Type B pancreatic cell (in vitro differentiated cells): Measurements from ENCODE around the gene FHOD3. TPM values are rescaled to one million over a fixed set of nuclear protein-coding genes. Genes with fewer than 3 reads are reported as not detected.

Experiments used
- DNase-seq: peaks from one replicate; pipeline ENCODE4 v3.0.0; 2021; ENCODE audit warnings: mixed read lengths; ENCODE audit not compliant: unreplicated experiment; ENCODE audit errors: extremely low spot score
- H3K27ac Mint-ChIP-seq: 2 replicates; pipeline ENCODE4 v1.8.0; 2021; ENCODE audit warnings: mild to moderate bottlenecking, mixed read lengths
- H3K27me3 Mint-ChIP-seq: 2 replicates; pipeline ENCODE4 v1.8.0; 2021; ENCODE audit warnings: mixed read lengths
- H3K36me3 Mint-ChIP-seq: 2 replicates; pipeline ENCODE4 v1.8.0; 2021; ENCODE audit warnings: mixed read lengths
- H3K4me1 Mint-ChIP-seq: one replicate; pipeline ENCODE4 v1.8.0; 2021; ENCODE audit warnings: mixed read lengths; ENCODE audit not compliant: unreplicated experiment
- H3K4me3 Mint-ChIP-seq: 2 replicates; pipeline ENCODE4 v1.8.0; 2021; ENCODE audit warnings: mild to moderate bottlenecking, mixed read lengths
- H3K9me3 Mint-ChIP-seq: 2 replicates; pipeline ENCODE4 v1.8.0; 2021; ENCODE audit warnings: mixed read lengths
- total RNA-seq: library from RNA; stranded (reverse); gene quantifications from 2 replicates; pipeline ENCODE4 v1.2.1, GENCODE V29; 2021; ENCODE audit warnings: low replicate concordance
- TF ChIP-seq, protein P1 (sequence below): fragments of 200-600 bp; sonication (generic); conservative IDR thresholded peaks from 2 replicates; pipeline ENCODE4 v1.5.0; 2021; ENCODE audit warnings: antibody characterized with exemption, mild to moderate bottlenecking

The FHOD3 gene
- total RNA-seq, 1 donor from 2014 or later, result 5.3 TPM

DNA sequence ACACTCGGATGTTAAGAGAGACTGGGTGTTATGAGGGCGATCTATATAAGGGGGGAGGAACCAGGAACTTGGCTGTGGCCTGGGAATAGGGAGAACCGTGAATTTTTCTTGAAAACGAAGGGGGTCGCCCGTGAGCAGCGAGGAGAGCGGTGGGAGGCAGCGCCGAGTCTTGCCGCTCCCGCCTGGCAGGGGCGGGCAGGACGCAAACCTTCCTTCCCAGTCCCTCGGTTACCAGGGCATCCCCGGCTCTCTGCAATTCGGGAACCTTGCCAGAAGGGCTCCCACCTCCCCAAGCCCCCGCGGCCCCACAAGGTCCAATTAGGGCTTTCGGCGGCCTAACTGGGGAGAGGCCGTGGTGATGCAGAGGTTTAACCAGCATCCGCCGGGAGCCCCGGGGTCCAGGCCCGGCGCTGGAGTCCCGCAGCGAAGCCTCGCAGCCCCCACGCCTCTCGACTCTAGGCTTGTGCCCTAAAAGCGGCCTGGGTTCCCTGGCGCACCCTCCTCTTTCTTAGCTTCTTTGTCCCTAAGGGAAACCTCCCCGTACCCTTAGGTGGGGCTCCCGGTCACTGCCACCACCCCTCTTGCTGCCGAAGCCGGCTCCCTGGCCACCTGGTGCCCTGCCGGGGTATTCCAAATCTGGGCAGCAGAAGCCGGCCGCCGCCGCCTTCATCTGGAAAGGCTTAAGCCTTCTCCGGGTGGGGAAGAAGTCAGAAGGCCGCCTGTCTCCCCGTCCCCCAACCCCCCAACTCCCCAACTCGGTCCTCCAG lies 680 bp upstream of the FHOD3 start:
- no peak overlapping the region for H3K27ac Mint-ChIP-seq
- DNase-seq, result peak; percentile 83
- no peaks in the 10 kb centered on the region for H3K9me3 Mint-ChIP-seq
- no peaks in the 10 kb centered on the region for H3K4me1 Mint-ChIP-seq
- peaks cover 26% of the 10 kb centered on the region for H3K27me3 Mint-ChIP-seq
- no peaks in the 10 kb centered on the region for H3K36me3 Mint-ChIP-seq
- TF ChIP-seq, protein P1, sequence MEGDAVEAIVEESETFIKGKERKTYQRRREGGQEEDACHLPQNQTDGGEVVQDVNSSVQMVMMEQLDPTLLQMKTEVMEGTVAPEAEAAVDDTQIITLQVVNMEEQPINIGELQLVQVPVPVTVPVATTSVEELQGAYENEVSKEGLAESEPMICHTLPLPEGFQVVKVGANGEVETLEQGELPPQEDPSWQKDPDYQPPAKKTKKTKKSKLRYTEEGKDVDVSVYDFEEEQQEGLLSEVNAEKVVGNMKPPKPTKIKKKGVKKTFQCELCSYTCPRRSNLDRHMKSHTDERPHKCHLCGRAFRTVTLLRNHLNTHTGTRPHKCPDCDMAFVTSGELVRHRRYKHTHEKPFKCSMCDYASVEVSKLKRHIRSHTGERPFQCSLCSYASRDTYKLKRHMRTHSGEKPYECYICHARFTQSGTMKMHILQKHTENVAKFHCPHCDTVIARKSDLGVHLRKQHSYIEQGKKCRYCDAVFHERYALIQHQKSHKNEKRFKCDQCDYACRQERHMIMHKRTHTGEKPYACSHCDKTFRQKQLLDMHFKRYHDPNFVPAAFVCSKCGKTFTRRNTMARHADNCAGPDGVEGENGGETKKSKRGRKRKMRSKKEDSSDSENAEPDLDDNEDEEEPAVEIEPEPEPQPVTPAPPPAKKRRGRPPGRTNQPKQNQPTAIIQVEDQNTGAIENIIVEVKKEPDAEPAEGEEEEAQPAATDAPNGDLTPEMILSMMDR, result peak; percentile 62
- H3K4me3 Mint-ChIP-seq, result no peak overlapping the region

DNA sequence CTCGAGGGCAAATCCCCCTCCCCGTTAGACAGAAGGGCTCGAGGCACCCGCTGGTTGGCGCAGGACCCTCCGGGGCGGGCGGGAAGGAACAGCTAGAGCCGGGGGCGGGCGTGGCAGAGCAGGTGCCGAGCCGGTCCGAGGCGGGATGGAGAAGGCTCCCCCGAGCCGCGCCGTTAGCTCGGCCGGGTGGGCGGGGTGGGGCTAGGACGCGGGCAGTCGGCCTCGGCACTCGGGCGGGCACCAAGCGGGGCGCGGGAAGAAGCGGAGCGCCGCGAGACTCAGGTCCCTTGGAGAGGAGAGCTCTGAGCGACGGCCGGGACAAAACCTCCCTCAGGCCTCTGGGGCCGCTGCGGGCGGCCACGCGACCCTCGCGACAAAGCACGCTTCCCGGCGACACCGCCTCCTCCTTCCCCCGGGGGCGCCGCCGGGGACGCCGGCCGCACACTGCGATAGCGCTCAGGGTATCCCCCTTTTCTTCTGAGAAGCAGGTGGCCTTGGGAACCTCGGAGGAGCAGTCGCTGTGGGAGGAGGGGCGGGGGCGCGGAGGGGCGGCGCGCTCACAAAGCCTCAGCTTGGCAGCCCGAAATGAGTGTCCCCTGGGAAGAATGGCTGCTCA lies 721 bp downstream of the FHOD3 start:
- H3K4me3 Mint-ChIP-seq, result no peak overlapping the region
- H3K36me3 Mint-ChIP-seq, result no peaks in the 10 kb centered on the region
- TF ChIP-seq, protein P1, result no peak
- DNase-seq, result no peak
- no peaks in the 10 kb centered on the region for H3K4me1 Mint-ChIP-seq
- no peak overlapping the region for H3K27ac Mint-ChIP-seq
- peaks cover 31% of the 10 kb centered on the region for H3K27me3 Mint-ChIP-seq
- H3K9me3 Mint-ChIP-seq, result no peaks in the 10 kb centered on the region

DNA sequence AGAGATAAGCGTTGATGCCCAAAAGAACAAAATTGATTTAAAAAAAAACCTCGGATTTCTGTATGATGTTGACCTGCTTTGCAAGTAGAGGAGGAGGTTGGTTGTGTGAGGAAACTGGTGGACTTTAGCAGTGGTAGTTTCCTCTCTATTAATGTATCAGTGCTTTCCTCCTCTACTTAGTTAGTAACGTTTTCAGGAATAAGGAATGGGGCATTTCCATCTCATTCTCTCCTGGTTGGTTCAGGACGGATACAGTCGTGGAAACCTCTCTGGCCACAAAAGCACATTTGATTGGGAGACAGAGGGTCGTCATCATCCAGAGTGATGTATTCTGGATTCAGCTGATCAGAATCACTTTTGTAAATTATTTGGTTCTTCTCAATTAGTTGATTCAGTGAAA lies 1.5 kb downstream of the FHOD3 start:
- no peak overlapping the region for H3K27ac Mint-ChIP-seq
- H3K4me3 Mint-ChIP-seq, result peak overlapping the region; percentile 67
- no peaks in the 10 kb centered on the region for H3K36me3 Mint-ChIP-seq
- no peaks in the 10 kb centered on the region for H3K4me1 Mint-ChIP-seq
- peaks cover 37% of the 10 kb centered on the region for H3K27me3 Mint-ChIP-seq
- TF ChIP-seq, protein P1, result no peak
- H3K9me3 Mint-ChIP-seq, result no peaks in the 10 kb centered on the region
- no peak for DNase-seq

DNA sequence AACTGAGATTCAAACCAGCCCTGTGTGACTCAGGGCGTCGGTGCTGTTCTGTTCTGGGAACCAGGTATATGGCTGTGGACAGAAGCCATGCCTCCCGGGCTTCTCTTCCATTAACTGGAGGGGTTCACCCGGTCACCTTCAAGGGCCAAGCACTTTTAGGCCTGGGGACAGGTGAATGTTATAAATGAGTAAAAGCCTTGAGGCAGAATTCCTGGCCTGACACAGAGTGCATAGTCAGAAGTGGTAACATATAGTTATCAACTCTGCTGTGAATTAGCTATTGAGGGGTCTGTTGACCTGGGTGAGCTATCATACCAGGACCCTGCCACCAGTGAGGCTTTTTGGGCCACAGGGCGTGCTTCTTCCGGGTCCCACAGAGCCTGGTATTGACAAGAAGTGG lies 2.7 kb downstream of the FHOD3 start:
- TF ChIP-seq, protein P1, result no peak
- H3K4me3 Mint-ChIP-seq, result no peak overlapping the region
- no peak for DNase-seq
- no peaks in the 10 kb centered on the region for H3K36me3 Mint-ChIP-seq
- H3K27me3 Mint-ChIP-seq, result peaks cover 40% of the 10 kb centered on the region
- no peaks in the 10 kb centered on the region for H3K9me3 Mint-ChIP-seq
- H3K4me1 Mint-ChIP-seq, result no peaks in the 10 kb centered on the region
- no peak overlapping the region for H3K27ac Mint-ChIP-seq

DNA sequence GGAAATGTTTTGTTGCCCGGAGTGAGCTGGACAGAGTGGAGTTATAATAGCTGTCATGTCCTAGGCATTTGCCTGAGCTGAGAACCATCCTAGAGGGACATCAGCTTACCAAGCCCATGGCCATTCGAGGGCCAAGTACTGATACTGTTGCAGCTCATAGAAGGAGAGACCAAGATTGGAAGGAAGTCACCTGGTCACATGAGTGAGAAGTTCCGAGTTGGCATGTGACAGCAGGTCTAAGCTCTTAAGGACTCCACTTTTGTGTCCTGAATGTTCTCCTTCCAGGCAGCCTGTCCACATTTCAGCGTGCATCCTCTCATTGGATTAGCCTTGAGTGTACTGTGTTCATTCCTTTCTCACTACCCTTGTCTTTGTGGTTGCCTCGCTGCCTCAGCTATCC lies 4.4 kb downstream of the FHOD3 start:
- Mint-ChIP-seq H3K27ac (no peak overlapping the region), H3K4me1 (no peaks in the 10 kb centered on the region), H3K36me3 (no peaks in the 10 kb centered on the region)

More for the DNA sequence above, 4.4 kb downstream of the FHOD3 start:
- TF ChIP-seq, protein P1, result no peak
- H3K27me3 Mint-ChIP-seq, result peaks cover 55% of the 10 kb centered on the region
- DNase-seq, result no peak
- H3K4me3 Mint-ChIP-seq, result no peak overlapping the region
- no peaks in the 10 kb centered on the region for H3K9me3 Mint-ChIP-seq
